Measurements from ENCODE around the gene CILP2.

CILP2 gene

DNA sequence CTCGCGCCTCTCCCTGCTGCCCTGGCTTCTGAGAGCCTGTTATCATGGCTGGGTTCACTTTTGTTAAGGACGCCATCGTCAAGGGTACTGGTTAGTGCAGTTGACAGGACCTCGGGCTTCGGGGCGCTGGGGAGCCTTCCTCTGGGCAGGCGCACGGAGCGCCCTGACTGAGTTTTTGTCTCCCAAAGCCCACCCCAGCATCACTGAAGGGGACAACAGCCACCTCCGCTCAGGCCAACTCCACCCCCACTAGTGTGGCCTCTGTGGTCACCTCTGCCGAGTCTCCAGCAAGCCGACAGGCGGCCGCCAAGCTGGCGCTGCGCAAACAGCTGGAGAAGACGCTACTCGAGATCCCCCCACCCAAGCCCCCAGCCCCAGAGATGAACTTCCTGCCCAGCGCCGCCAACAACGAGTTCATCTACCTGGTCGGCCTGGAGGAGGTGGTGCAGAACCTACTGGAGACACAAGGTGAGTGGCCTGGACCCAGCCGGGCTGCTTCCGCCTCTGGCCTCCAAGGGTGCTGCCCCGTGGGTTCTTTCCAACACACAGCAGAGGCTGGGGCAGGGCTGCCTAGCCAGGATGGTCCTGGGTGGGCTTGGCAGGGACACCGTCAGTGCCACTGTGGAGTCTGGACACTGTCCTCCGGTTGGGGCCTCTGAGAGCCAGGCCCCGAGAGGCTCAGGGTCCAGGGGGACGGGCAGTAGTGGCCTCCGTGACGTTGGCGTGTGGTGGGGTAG lies 39.6 kb upstream of the CILP2 start:
- H3K36me3 ChIP-seq (ENCODE audit: insufficient read depth, low read length) = peaks cover 93% of the 10 kb centered on the region; the same call in 1 of the 2 replicates

DNA sequence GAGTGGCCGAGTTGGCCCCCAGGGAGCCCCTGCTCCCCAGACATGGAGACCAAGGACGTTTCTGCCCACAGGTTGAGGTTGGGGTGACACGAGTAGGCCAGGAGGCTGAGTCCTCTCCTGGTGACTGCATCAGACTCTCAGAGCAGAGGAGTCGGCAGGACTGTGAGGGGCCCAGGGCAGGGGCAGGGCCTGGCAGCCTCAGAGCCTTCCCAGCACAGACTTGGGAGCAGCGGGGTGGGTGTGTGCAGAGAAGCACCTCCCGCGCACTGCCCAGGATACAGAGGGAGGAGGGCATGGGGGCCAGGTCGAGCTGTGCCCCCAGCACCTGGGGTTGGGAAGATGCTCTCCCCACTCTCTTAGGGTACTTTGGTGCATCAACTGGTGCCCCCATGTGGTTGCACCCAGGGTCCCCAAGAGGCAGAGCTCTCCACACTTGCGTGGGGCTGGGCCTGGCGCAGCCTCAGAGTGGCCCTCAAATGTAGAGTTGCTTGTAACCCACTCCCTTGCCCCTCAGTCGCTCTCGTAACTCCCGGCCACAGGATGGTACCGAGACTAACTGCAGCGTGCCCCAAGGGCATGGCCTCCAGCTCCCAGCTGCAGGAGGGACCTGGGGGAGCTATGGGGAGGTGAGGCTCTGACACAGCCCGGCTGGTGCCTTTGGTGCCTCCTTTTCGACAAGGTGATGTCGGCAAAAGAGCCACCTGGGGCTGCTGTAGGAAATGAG lies 38.6 kb upstream of the CILP2 start:
- H3K9me3 ChIP-seq (ENCODE audit: insufficient read depth, low read depth, low read length) = no peaks in the 10 kb centered on the region
- H3K36me3 ChIP-seq (ENCODE audit: insufficient read depth, low read length) = peaks cover 92% of the 10 kb centered on the region; the same call in 1 of the 2 replicates
- no peak overlapping the region for H3K4me3 ChIP-seq (ENCODE audit: low read length, poor library complexity, severe bottlenecking)
- no peak overlapping the region for H2AFZ ChIP-seq (ENCODE audit: low read length)
- H3F3A ChIP-seq (ENCODE audit: low read depth) = no peaks in the 10 kb centered on the region
- H3K4me1 ChIP-seq (ENCODE audit: insufficient read depth, low read length, poor library complexity, severe bottlenecking) = no peaks in the 10 kb centered on the region
- no peak overlapping the region for H3K9ac ChIP-seq (ENCODE audit: low read depth, low read length, poor library complexity, severe bottlenecking)
- H3K79me2 ChIP-seq (ENCODE audit: insufficient read depth, low read length) = no peaks in the 10 kb centered on the region
- H3K9me2 ChIP-seq (replicated peaks; ENCODE audit: low read depth, low read length) = no peaks in the 10 kb centered on the region
- TF ChIP-seq CTCF (conservative IDR thresholded peaks at IDR 0.05; ENCODE audit: low read length) (no peak), EZH2phosphoT487 (IDR thresholded peaks at IDR 0.05; ENCODE audit: borderline replicate concordance) (no peak)
- peaks cover 4% of the 10 kb centered on the region for H4K20me1 ChIP-seq (ENCODE audit: insufficient read depth, low read length, poor library complexity, severe bottlenecking)
- no peak overlapping the region for H3K4me2 ChIP-seq (ENCODE audit: low read depth, low read length, poor library complexity, severe bottlenecking)
- H3K27me3 ChIP-seq (ENCODE audit: insufficient read depth, low read length, poor library complexity, severe bottlenecking) = no peaks in the 10 kb centered on the region

More for the DNA sequence above, 39.6 kb upstream of the CILP2 start:
- Histone ChIP-seq H3K9me2 (replicated peaks; ENCODE audit: low read depth, low read length) (no peaks in the 10 kb centered on the region), H3K4me1 (ENCODE audit: insufficient read depth, low read length, poor library complexity, severe bottlenecking) (no peaks in the 10 kb centered on the region), H3K9me3 (ENCODE audit: insufficient read depth, low read depth, low read length) (no peaks in the 10 kb centered on the region), H3K9ac (ENCODE audit: low read depth, low read length, poor library complexity, severe bottlenecking) (no peak overlapping the region), H3K27me3 (ENCODE audit: insufficient read depth, low read length, poor library complexity, severe bottlenecking) (no peaks in the 10 kb centered on the region), H2AFZ (ENCODE audit: low read length) (no peak overlapping the region), H3K4me2 (ENCODE audit: low read depth, low read length, poor library complexity, severe bottlenecking) (no peak overlapping the region), H3F3A (ENCODE audit: low read depth) (no peaks in the 10 kb centered on the region), H4K20me1 (ENCODE audit: insufficient read depth, low read length, poor library complexity, severe bottlenecking) (peaks cover 4% of the 10 kb centered on the region), H3K4me3 (ENCODE audit: low read length, poor library complexity, severe bottlenecking) (no peak overlapping the region), H3K79me2 (ENCODE audit: insufficient read depth, low read length) (peaks cover 7% of the 10 kb centered on the region; the same call in 1 of the 2 replicates)
- no peak for TF ChIP-seq CTCF (conservative IDR thresholded peaks at IDR 0.05; ENCODE audit: low read length)
- no peak for TF ChIP-seq EZH2phosphoT487 (IDR thresholded peaks at IDR 0.05; ENCODE audit: borderline replicate concordance)

DNA sequence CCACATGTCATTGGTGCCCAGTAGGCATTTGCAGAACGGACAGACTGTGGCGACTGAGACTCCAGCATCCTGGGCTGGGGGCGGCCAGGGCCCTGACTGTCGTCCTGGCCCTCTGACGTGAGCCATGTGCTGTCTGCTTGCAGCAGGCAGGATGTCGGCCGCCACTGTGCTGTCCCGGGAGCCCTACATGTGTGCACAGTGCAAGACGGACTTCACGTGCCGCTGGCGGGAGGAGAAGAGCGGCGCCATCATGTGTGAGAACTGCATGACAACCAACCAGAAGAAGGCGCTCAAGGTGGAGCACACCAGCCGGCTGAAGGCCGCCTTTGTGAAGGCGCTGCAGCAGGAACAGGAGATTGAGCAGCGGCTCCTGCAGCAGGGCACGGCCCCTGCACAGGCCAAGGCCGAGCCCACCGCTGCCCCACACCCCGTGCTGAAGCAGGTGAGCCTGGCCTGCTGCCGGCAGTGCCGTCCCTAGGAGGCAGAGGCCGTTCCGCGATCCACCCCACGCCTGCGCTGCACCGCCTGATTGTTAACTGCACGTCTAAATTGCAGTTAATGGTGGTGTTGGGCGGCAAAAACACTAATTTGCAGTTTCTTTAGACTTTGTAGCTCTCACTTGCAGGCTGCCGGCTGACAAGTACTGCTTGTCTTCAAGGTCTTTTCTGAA lies 37.0 kb upstream of the CILP2 start:
- no peak for TF ChIP-seq CTCF (conservative IDR thresholded peaks at IDR 0.05; ENCODE audit: low read length)
- no peak for TF ChIP-seq EZH2phosphoT487 (IDR thresholded peaks at IDR 0.05; ENCODE audit: borderline replicate concordance)

More for the DNA sequence above, 37.0 kb upstream of the CILP2 start:
- Histone ChIP-seq H3K9me2 (replicated peaks; ENCODE audit: low read depth, low read length) (no peaks in the 10 kb centered on the region), H3K4me3 (ENCODE audit: low read length, poor library complexity, severe bottlenecking) (no peak overlapping the region), H3K79me2 (ENCODE audit: insufficient read depth, low read length) (no peaks in the 10 kb centered on the region), H3F3A (ENCODE audit: low read depth) (no peaks in the 10 kb centered on the region), H3K36me3 (ENCODE audit: insufficient read depth, low read length) (peaks cover 95% of the 10 kb centered on the region; the same call in 1 of the 2 replicates), H2AFZ (ENCODE audit: low read length) (no peak overlapping the region), H3K9me3 (ENCODE audit: insufficient read depth, low read depth, low read length) (no peaks in the 10 kb centered on the region), H3K4me1 (ENCODE audit: insufficient read depth, low read length, poor library complexity, severe bottlenecking) (no peaks in the 10 kb centered on the region), H4K20me1 (ENCODE audit: insufficient read depth, low read length, poor library complexity, severe bottlenecking) (peaks cover 4% of the 10 kb centered on the region), H3K4me2 (ENCODE audit: low read depth, low read length, poor library complexity, severe bottlenecking) (no peak overlapping the region), H3K9ac (ENCODE audit: low read depth, low read length, poor library complexity, severe bottlenecking) (no peak overlapping the region), H3K27me3 (ENCODE audit: insufficient read depth, low read length, poor library complexity, severe bottlenecking) (no peaks in the 10 kb centered on the region)
